Lower lobe of right lung (tissue), 2 donors: Measurements from ENCODE around the gene PEX19. TPM values are rescaled to one million over a fixed set of nuclear protein-coding genes. Genes with fewer than 3 reads are reported as not detected.
A peak's percentile ranks its signal among the peaks of the same experiment; 100 is the strongest.

Experiments
- ATAC-seq, 2 donors: fragments of 200-7000 bp; cut with Tn5 transposase; one replicate each; pipeline ENCODE4 v1.9.1; 2020 to 2022; ENCODE audit warnings: mild to moderate bottlenecking in 2 of 2, moderate library complexity in 2 of 2
- DNase-seq: peaks from one replicate; pipeline ENCODE4 v3.0.0-alpha.2; 2020
- H3K27ac ChIP-seq: fragments of 200-600 bp; one replicate; pipeline ENCODE4 v1.8.0; 2022
- H3K27me3 ChIP-seq: fragments of 200-600 bp; one replicate; pipeline ENCODE4 v1.8.0; 2022; ENCODE audit warnings: low read depth
- H3K36me3 ChIP-seq: fragments of 200-600 bp; one replicate; pipeline ENCODE4 v1.8.0; 2022; ENCODE audit warnings: mild to moderate bottlenecking
- H3K4me1 ChIP-seq: fragments of 200-600 bp; one replicate; pipeline ENCODE4 v1.8.0; 2022
- H3K4me3 ChIP-seq: fragments of 200-600 bp; one replicate; pipeline ENCODE4 v1.8.0; 2022; ENCODE audit warnings: mild to moderate bottlenecking
- H3K9me3 ChIP-seq: fragments of 200-600 bp; one replicate; pipeline ENCODE4 v1.8.0; 2022
- intact Hi-C: fragments of 100-400 bp; cut with DNase I; formaldehyde crosslinking; loops from one replicate; pipeline ENCODE4 v1.11.0; 2022
- total RNA-seq: library from RNA; stranded (reverse); fragmentation: NEBNext Ultra II Directional; extraction: Animal tissue kit (Norgen Biotek cat#: 25700); gene quantifications from one replicate; pipeline ENCODE4 v1.2.1, GENCODE V29; 2021
- TF ChIP-seq, protein P1 (sequence below): fragments of 200-600 bp; IDR thresholded peaks from one replicate; pipeline ENCODE4 v1.8.0; 2022; ENCODE audit warnings: antibody characterized with exemption, mild to moderate bottlenecking
- donor health status: DM: no; HTN: yes; CAD: no; lungs with severe emphysema.

The PEX19 gene
- total RNA-seq, 1 donor from 2014 or later, result 63.1 TPM

DNA sequence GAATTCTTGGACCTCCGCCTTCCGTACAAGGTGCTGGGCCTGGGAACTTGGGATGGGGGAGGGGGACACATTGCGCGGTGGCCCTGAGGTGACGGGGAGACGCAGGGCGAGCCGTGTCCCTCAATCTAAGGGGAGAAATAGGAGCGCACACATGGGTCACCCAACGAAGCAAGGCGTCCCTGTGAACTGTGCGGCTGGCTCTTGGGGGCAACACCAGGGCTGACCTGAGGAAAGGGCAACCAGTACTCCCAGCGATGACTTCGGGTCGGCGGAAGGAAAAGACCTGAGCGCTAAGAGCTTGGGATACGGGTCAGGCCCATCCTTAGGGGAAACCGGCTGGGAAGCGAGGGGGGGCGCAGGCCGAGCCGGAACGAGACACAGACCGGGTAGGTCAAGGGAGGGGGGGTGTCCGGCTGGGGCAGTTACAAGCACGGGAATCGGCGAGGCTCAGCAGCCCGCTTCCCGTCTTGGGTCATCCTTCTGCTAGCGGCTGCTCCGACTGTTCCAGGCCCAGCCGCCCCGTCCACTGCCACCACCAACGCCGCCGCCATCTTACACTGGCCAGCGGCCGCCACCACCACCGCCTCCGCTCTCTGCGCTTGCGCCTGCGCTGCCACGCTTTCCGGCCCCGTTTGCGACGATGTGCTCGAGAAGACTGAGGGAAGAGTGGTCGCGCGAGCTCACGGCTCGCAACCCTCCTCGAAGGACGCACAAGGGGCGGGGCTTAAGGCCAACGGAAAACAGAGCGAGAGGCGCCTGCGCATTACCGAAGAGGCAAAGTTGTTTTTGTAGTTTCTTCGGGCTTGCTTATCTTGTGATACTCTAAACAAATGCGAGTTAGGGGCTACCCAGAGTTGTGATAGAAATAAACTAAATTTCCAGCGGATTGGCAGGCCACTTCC lies 22.8 kb downstream of the PEX19 start, which contains the start of gene DCAF8:
TSS of gene DCAF8 (minus strand) at position 657 of the 902 bp plus-strand sequence. CDS start 18,541 bp downstream, outside the sequence.
- DNase-seq (peak; percentile 99), ATAC-seq (peak; percentile 98 to 100)
- TF ChIP-seq, protein P1, sequence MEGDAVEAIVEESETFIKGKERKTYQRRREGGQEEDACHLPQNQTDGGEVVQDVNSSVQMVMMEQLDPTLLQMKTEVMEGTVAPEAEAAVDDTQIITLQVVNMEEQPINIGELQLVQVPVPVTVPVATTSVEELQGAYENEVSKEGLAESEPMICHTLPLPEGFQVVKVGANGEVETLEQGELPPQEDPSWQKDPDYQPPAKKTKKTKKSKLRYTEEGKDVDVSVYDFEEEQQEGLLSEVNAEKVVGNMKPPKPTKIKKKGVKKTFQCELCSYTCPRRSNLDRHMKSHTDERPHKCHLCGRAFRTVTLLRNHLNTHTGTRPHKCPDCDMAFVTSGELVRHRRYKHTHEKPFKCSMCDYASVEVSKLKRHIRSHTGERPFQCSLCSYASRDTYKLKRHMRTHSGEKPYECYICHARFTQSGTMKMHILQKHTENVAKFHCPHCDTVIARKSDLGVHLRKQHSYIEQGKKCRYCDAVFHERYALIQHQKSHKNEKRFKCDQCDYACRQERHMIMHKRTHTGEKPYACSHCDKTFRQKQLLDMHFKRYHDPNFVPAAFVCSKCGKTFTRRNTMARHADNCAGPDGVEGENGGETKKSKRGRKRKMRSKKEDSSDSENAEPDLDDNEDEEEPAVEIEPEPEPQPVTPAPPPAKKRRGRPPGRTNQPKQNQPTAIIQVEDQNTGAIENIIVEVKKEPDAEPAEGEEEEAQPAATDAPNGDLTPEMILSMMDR, result no peak
- no peaks in the 10 kb centered on the region for H3K9me3 ChIP-seq
- H3K27me3 ChIP-seq, result no peaks in the 10 kb centered on the region
- peak within 1 kb of the TSS; percentile 91 for H3K4me3 ChIP-seq
- intact Hi-C loops, result no loop called here
- H3K27ac ChIP-seq, result peak within 1 kb of the TSS; percentile 94
- H3K36me3 ChIP-seq, result no peaks in the 10 kb centered on the region
- peaks cover 38% of the 10 kb centered on the region for H3K4me1 ChIP-seq

DNA sequence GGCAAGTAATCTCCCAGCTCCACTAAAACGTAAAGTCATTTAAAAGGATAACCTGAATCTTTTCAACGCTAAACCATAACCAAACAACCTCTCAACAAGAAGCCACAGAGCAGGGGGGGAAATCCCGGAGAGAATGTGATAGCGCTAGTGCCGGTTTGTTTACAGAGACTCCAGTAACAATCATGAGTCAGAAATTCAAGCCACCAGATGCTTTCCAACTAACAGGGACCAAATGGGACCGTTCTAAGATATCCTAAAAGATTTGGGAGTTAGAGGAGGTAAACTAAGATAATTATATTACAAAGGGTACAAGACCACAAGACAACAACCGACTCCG lies 23.4 kb downstream of the PEX19 start:
- Histone ChIP-seq H3K36me3 (no peaks in the 10 kb centered on the region), H3K27me3 (no peaks in the 10 kb centered on the region), H3K4me3 (peak overlapping the region; percentile 91), H3K4me1 (peaks cover 45% of the 10 kb centered on the region), H3K9me3 (no peaks in the 10 kb centered on the region), H3K27ac (peak overlapping the region; percentile 94)
- DNase-seq (no peak), ATAC-seq (peak; percentile 43 to 77)
- TF ChIP-seq, protein P1, result no peak
- intact Hi-C loops, result no loop called here

DNA sequence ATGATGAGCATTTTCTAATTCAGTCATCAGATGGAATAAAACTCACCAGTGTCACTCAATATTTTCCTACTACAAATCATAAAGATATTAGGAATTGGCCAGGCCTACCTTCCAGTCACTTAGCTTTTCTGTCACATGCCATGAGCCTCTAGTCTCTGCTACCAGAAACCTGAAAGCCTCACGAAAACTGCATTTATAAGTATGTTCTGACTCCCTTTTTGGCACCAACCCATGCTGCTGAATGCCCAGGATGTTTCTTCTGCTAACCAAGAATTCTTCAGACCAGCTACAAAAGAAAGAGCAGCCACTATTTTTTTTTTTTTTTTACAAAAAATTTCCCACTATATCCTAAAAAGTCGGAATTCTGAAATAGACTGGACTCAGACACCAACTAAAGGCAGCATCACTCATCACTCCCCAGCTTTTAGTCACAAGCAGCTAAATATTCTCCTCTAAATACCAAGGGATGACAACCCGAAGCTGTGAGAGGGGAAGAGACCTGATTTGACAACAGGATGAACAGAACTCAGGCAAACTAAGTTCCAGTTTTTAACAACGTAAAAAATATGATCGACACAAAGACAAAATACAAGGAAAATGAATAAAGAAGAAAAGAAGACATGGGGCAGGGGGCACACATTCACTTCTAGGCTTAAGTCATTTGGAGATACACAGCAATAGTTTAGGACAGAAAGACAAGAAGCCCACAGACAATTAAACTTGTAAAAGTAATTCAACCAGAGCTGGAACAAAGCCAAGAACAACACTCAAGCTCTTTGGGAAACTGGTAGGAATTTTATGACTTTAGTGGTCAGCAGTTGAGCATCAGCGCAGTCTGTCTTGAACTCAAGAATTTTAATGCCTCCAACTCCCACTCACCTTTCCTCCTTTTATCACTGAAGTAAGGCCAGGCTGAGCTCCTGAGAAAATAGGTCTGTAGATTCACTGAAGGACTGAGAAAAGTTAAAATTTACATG lies 24.2 kb downstream of the PEX19 start:
- H3K4me1 ChIP-seq, result peaks cover 51% of the 10 kb centered on the region
- DNase-seq, result no peak

DNA sequence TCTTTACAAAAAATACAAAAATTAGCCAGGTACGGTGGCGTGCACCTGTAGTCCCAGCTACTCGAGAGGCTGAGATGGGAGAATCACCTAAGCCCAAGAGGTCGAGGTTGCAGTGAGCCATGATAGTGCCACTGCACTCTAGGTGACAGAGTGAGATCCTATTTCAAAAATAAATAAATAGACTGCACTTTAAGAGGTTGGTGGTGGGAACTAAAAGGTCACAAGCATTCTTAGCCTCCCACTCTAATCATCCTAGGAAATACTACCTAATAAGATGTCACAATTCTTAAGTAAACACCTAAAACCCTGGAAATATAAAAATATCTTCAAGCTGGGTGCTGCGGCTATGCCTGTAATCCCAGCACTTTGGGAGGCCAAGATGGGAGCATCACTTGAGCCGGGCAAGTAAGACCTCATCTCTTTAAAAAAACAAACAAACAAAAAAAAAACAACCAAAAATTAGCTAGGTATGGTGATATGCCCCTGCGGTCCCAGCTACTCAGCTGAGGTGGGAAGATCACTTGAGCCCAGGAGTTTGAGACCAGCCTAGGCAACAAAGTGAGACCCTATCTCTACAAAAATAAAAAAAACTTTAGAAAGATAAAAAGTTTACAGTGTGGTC lies 26.6 kb downstream of the PEX19 start:
- Histone ChIP-seq H3K27me3 (no peaks in the 10 kb centered on the region), H3K4me3 (no peak overlapping the region), H3K4me1 (peaks cover 51% of the 10 kb centered on the region), H3K27ac (no peak overlapping the region), H3K36me3 (peaks cover 20% of the 10 kb centered on the region), H3K9me3 (no peaks in the 10 kb centered on the region)
- ATAC-seq (no peak), DNase-seq (no peak)
- intact Hi-C loops, result no loop called here
- TF ChIP-seq, protein P1, result no peak

More for the DNA sequence above, 24.2 kb downstream of the PEX19 start:
- intact Hi-C loops, result no loop called here
- H3K9me3 ChIP-seq, result no peaks in the 10 kb centered on the region
- ATAC-seq, result no peak
- peak overlapping the region; percentile 94 for H3K27ac ChIP-seq
- H3K36me3 ChIP-seq, result no peaks in the 10 kb centered on the region
- no peaks in the 10 kb centered on the region for H3K27me3 ChIP-seq
- TF ChIP-seq, protein P1, result no peak
- peak overlapping the region; percentile 91 for H3K4me3 ChIP-seq
